PFSK-1 (cell line): ENCODE measurements around the gene A2M. TPM values are rescaled to one million over a fixed set of nuclear protein-coding genes. Genes with fewer than 3 reads are reported as not detected.

Experiments
- FOXP2 ChIP-seq: optimal IDR thresholded peaks from 2 replicates; pipeline ENCODE3; 2011; ENCODE audit warnings: borderline replicate concordance, control low read depth, inconsistent platforms; ENCODE audit not compliant: insufficient read depth; ENCODE audit errors: extremely low read length, extremely low read depth
- POLR2AphosphoS5 ChIP-seq: IDR thresholded peaks from 2 replicates; pipeline ENCODE4 v1.6.1; 2012; ENCODE audit warnings: low read depth, mild to moderate bottlenecking, control low read depth, low read length, moderate library complexity
- SIN3A ChIP-seq: IDR thresholded peaks from 2 replicates; pipeline ENCODE4 v1.6.1; 2012; ENCODE audit warnings: mild to moderate bottlenecking, low read length, moderate library complexity, borderline replicate concordance; ENCODE audit not compliant: insufficient read depth
- TAF1 ChIP-seq: IDR thresholded peaks from 2 replicates; pipeline ENCODE4 v1.6.1; 2012; ENCODE audit warnings: low read length, control low read depth, borderline replicate concordance; ENCODE audit not compliant: insufficient read depth
- polyA plus RNA-seq: library from polyadenylated mRNA; unstranded; fragments of >200 nt; gene quantifications from one replicate; pipeline ENCODE4 v1.2.1, GENCODE V29; 2012; ENCODE audit warnings: low read depth, missing spikeins; ENCODE audit not compliant: insufficient read length
- TF ChIP-seq, protein P1 (sequence below), 2 experiments: IDR thresholded peaks; 2 replicates each; pipeline versions ENCODE4 v1.6.1 to v1.8.0; 2011 to 2012; ENCODE audit warnings: low read depth in 2 of 2, low read length in 2 of 2, control low read depth in 1 of 2, inconsistent platforms in 1 of 2, mild to moderate bottlenecking in 1 of 2, moderate library complexity in 1 of 2; ENCODE audit not compliant: insufficient read depth in 1 of 2

Gene A2M
- polyA plus RNA-seq: 0.74 TPM

DNA sequence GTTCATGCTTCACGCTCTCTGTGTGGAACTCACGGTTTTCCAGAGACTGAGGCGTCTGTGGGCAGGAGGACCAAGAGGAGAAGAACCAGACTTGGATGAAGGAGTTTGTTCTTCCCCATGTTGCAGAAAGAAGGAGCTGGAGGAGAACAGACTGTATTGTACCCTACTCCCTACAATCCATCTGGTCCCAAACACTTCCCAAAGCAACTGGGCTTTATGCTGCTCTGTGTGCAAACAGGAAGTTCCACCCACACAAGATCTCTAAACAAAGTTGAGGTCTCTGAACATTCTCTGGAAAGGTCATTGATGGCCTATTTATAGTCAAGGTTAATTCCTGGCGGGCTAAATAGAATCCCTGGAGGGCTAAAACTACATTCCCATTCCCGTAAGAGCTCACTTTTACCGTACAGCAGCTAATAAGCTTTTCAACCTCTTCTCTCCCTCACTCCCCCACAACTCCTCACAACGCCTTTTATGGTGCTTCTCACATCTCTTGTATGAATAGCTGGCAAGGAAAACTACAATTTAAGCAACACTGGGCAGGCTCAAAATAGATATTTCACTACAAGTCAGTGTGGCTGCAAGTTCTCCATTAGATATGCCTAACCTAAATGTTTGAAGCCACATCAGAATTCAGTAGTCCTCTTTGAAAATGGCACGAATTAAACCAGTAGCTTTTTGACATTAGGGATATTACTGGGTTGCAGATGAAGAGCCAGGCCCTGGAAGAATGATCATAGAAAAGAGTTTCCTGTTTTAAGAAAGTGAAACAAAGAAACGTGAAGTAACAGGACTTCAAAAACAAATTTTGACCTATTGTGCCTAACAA lies at the start of gene A2M:
Gene A2M, minus strand, starts transcription at position 189 of the 829 bp plus-strand sequence. Its CDS starts 70 bp downstream, at position 119.
- TF ChIP-seq FOXP2: no peak
- TF ChIP-seq TAF1: no peak
- no peak for TF ChIP-seq SIN3A
- TF ChIP-seq, protein P1, sequence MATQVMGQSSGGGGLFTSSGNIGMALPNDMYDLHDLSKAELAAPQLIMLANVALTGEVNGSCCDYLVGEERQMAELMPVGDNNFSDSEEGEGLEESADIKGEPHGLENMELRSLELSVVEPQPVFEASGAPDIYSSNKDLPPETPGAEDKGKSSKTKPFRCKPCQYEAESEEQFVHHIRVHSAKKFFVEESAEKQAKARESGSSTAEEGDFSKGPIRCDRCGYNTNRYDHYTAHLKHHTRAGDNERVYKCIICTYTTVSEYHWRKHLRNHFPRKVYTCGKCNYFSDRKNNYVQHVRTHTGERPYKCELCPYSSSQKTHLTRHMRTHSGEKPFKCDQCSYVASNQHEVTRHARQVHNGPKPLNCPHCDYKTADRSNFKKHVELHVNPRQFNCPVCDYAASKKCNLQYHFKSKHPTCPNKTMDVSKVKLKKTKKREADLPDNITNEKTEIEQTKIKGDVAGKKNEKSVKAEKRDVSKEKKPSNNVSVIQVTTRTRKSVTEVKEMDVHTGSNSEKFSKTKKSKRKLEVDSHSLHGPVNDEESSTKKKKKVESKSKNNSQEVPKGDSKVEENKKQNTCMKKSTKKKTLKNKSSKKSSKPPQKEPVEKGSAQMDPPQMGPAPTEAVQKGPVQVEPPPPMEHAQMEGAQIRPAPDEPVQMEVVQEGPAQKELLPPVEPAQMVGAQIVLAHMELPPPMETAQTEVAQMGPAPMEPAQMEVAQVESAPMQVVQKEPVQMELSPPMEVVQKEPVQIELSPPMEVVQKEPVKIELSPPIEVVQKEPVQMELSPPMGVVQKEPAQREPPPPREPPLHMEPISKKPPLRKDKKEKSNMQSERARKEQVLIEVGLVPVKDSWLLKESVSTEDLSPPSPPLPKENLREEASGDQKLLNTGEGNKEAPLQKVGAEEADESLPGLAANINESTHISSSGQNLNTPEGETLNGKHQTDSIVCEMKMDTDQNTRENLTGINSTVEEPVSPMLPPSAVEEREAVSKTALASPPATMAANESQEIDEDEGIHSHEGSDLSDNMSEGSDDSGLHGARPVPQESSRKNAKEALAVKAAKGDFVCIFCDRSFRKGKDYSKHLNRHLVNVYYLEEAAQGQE (IDR thresholded peaks at IDR 0.05; ENCODE audit: insufficient read depth in 1 of 2, low read depth in 2 of 2, low read length in 2 of 2): no peak
- no peak for TF ChIP-seq POLR2AphosphoS5

DNA sequence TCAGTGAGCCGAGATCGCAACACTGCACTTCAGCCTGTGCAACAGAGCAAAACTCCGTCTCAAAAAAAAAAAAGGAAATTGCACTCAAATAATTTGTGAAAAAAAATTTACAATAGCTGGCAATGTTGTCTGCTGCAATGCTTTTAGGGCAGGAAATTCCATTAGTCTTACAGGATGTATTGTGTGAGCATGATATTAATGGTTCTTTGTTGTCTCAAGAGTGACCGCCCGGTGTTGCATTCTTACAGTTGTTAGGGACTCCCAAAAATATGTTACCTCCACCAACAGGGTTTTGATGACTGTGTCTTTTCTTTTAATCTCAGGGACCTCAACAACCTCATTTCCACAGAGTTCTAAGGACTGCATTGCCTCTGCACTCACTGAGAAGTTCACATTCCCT lies 47.7 kb upstream of the A2M start:
- no peak for TF ChIP-seq FOXP2
- no peak for TF ChIP-seq POLR2AphosphoS5
- no peak for TF ChIP-seq SIN3A
- TF ChIP-seq, protein P1 (IDR thresholded peaks at IDR 0.05; ENCODE audit: insufficient read depth in 1 of 2, low read depth in 2 of 2, low read length in 2 of 2): no peak
- TF ChIP-seq TAF1: no peak

DNA sequence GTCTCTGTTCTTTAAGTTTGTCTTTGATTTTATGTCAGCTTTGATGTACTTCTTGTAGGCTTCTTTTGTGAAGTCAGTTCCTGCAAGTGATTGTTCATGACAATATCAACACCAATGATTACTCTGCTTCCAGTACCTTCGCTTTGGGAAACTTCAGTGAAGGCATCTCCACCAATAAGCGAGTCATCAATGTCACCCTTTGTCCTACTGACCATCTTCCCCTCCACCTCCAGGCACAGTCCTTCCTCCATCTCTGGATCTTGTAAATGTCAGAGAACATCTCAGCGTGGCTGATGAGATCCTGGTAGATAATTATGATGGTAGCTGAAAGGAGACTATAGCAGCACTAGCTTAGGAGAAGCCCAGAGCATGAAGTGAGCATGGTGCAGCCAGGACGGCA lies 40.4 kb upstream of the A2M start:
- TF ChIP-seq POLR2AphosphoS5 (no peak), TAF1 (no peak), FOXP2 (no peak), SIN3A (no peak)
- TF ChIP-seq, protein P1 (IDR thresholded peaks at IDR 0.05; ENCODE audit: insufficient read depth in 1 of 2, low read depth in 2 of 2, low read length in 2 of 2): no peak

DNA sequence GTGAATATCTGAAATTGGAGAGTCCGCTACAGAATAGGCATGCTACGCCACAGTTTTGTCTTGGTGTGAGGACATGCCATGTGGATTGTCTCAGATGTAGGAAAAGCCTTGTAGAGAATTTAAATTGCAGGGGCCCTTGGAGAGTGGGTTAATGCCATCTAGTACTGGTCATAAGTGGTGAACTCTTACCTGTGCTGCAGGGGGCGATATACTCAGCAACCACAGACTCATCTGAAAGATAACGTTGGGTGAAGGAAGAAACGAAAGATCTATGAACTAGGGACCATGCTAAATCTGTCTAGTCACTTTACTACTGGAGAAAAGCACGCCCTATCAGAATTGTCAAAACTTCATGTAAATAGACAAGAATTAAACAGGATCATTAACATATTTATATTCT lies 33.7 kb upstream of the A2M start:
- TF ChIP-seq POLR2AphosphoS5 (no peak), TAF1 (no peak), SIN3A (no peak), FOXP2 (no peak)
- TF ChIP-seq, protein P1 (IDR thresholded peaks at IDR 0.05; ENCODE audit: insufficient read depth in 1 of 2, low read depth in 2 of 2, low read length in 2 of 2): no peak

DNA sequence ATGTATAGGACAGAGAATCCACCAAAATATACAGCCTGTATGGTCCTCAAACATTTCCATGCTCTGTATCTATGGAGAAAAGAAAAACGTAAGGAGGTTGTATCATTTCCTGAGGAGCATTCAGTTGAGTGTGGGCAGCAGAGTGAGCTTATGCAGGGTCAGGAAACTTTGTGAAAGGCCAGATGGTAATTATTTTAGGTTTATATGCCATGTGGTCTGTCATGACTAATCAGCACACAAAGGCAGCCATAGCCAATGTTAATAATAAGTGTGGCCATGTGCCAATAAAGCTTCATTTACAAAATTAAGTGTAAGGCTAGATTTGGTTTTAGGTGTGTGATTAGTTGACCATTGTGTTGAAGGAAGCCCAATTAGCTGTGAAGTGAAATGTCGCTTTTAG lies 33.2 kb upstream of the A2M start:
- no peak for TF ChIP-seq TAF1
- TF ChIP-seq POLR2AphosphoS5: no peak
- TF ChIP-seq FOXP2: no peak
- TF ChIP-seq, protein P1 (IDR thresholded peaks at IDR 0.05; ENCODE audit: insufficient read depth in 1 of 2, low read depth in 2 of 2, low read length in 2 of 2): no peak
- TF ChIP-seq SIN3A: no peak
